ENCODE data around the gene TRMT11. TPM values are rescaled to one million over a fixed set of nuclear protein-coding genes. Genes with fewer than 3 reads are reported as not detected.

TRMT11 gene
- total and polyA plus RNA-seq, 2 of the 8 experiments (the other 6 are each of a cell fraction or from before 2014, with no cell fraction given), result 19.7 to 32.4 TPM

DNA sequence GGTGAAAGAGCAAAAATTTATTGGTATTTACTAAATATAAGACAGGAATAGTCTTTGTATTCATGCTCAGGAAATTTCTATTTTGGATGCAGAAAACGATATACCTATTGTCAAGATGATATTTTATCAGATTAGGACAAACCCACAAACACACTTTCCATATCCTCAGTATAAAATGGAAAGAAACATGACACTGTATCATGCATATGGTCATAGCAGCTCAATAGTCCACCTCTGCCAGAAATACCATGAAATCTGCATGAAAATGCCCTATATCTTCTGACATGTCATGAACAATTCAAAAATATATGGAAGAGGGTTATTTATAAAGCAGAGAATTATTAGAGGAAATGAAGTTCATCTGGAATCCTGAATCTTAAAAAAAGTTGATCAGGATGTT lies 41.4 kb upstream of the TRMT11 start:
- Histone ChIP-seq H2BK12ac (ENCODE audit: low read depth, low read length) (no peak overlapping the region), H3K23ac (ENCODE audit: insufficient read length) (no peak overlapping the region), H3K36me3 (ENCODE audit: control insufficient read depth in 2 of 4, insufficient read depth in 4 of 4, low read length in 3 of 4) (no peaks in the 10 kb centered on the region), H2BK5ac (ENCODE audit: low read depth, low read length) (no peak overlapping the region), H4K20me1 (replicated peaks in 1 of 2; ENCODE audit: control insufficient read depth in 1 of 2, insufficient read depth in 2 of 2, low read length in 2 of 2) (no peaks in the 10 kb centered on the region), H3K4me1 (replicated peaks in 1 of 4; ENCODE audit: control insufficient read depth in 3 of 4, insufficient read depth in 4 of 4, low read length in 3 of 4) (peaks cover 0 to 4% (median 0%) of the 10 kb centered on the region in 4 experiments; a peak in 2 of 7 replicates), H3K4me2 (ENCODE audit: insufficient read depth in 1 of 2, low read depth in 2 of 2, low read length in 2 of 2) (no peak overlapping the region), H3K27ac (ENCODE audit: low read depth, low read length) (no peak overlapping the region), H3K79me1 (ENCODE audit: low read depth, low read length) (no peaks in the 10 kb centered on the region), H3K27me3 (replicated peaks in 1 of 4; ENCODE audit: control insufficient read depth in 3 of 4, extremely low read depth in 1 of 4, insufficient read depth in 3 of 4, low read length in 3 of 4) (no peaks in the 10 kb centered on the region; a peak in 2 of 7 replicates), H3K14ac (ENCODE audit: insufficient read length) (no peak overlapping the region), H2AFZ (ENCODE audit: low read length) (no peak overlapping the region), H2BK15ac (ENCODE audit: low read length) (no peak overlapping the region), H3K9ac (replicated peaks in 1 of 4; ENCODE audit: extremely low read depth in 1 of 4, low read depth in 3 of 4, low read length in 3 of 4) (no peak overlapping the region), H3K56ac (replicated peaks; ENCODE audit: insufficient read length, low read depth, low read length) (no peak overlapping the region), H3K4ac (replicated peaks; ENCODE audit: insufficient read length, low read depth, low read length) (no peak overlapping the region), H3K79me2 (ENCODE audit: control insufficient read depth in 1 of 2, insufficient read depth in 2 of 2, low read length in 2 of 2) (no peaks in the 10 kb centered on the region), H2BK120ac (replicated peaks; ENCODE audit: low read depth, low read length) (no peak overlapping the region), H3K23me2 (ENCODE audit: low read depth, low read length) (no peaks in the 10 kb centered on the region), H3K9me3 (ENCODE audit: insufficient read depth in 2 of 2, low read depth in 1 of 2, low read length in 1 of 2) (no peaks in the 10 kb centered on the region), H2BK20ac (ENCODE audit: low read length) (no peak overlapping the region), H3K4me3 (ENCODE audit: extremely low read depth in 1 of 4, insufficient read depth in 2 of 4, low read depth in 3 of 4, low read length in 4 of 4) (no peak overlapping the region), H4K5ac (ENCODE audit: insufficient read length, low read depth, low read length) (no peak overlapping the region), H4K91ac (replicated peaks; ENCODE audit: insufficient read length, low read length) (no peak overlapping the region), H4K8ac (ENCODE audit: extremely low read depth, insufficient read depth, low read length) (no peak overlapping the region), H3K18ac (ENCODE audit: extremely low read depth, low read length) (no peak overlapping the region), H2AK5ac (ENCODE audit: low read depth, low read length) (no peak overlapping the region)
- TF ChIP-seq EZH2 (IDR thresholded peaks at IDR 0.05; ENCODE audit: low read depth, low read length, severe bottlenecking) (no peak), CTCF (IDR thresholded peaks at IDR 0.05; ENCODE audit: control extremely low read depth in 1 of 3, insufficient read depth in 1 of 3, low read depth in 1 of 3, low read length in 3 of 3) (no peak), RNF2 (IDR thresholded peaks at IDR 0.05; ENCODE audit: borderline replicate concordance, low read depth, low read length, missing control alignments, poor library complexity, severe bottlenecking) (no peak), ATF3 (IDR thresholded peaks at IDR 0.05; ENCODE audit: insufficient read depth, low read depth, low read length) (no peak), FOSL1 (IDR thresholded peaks at IDR 0.05; ENCODE audit: insufficient read depth, low read depth, low read length) (no peak)
- DNase-seq (ENCODE audit: low read depth in 1 of 2, low spot score in 2 of 2) (no peak), FAIRE-seq (no peak)
- WGBS, 2 experiments (ENCODE audit: extremely low coverage in 1 of 2, insufficient coverage in 1 of 2, insufficient read length in 1 of 2, insufficient replicate concordance in 2 of 2, low coverage in 1 of 2, low lambda C conversion rate in 2 of 2, missing lambda C conversion rate in 1 of 2), result 92% methylated on average over 1 of the region's 1 CpG; no CpG with 5 or more reads in 1 of the 2 experiments
- ChIA-PET POLR2A (ENCODE audit: partially characterized antibody) (interaction anchor here (2.0 kb wide), 1 partner anchor 11 kb away, joined by 4 read pairs; the partner anchor contains the start of gene HINT3), CTCF (ENCODE audit: partially characterized antibody) (interaction anchor here (2.0 to 2.5 kb wide), 3 partner anchors 9 to 39 kb away, joined by 8 to 13 read pairs (median 12); partner anchors contain the start of gene HINT3)
